Fibroblast of lung (primary cell): ENCODE data around the gene RNLS.

Source experiments
- CTCF ChIP-seq, 2 donors: IDR thresholded peaks in 1 of 2; conservative IDR thresholded peaks in 1 of 2; 1 replicate in 1 of 2; 2 replicates in 1 of 2; pipeline ENCODE4 v1.5.1; 2011 to 2012; ENCODE audit warnings: low read length in 2 of 2, control low read depth in 1 of 2, inconsistent platforms in 1 of 2, low read depth in 1 of 2, mild to moderate bottlenecking in 1 of 2
- EZH2 ChIP-seq: IDR thresholded peaks from 2 replicates; pipeline ENCODE4 v1.5.1; 2012; ENCODE audit warnings: low read length, control low read depth, mild to moderate bottlenecking; ENCODE audit errors: missing control alignments

- no peak for TF ChIP-seq EZH2
- no peak for TF ChIP-seq CTCF (conservative IDR thresholded peaks at IDR 0.05 in 1 of 2, IDR thresholded peaks at IDR 0.05 in 1 of 2; ENCODE audit: low read depth in 1 of 2, low read length in 2 of 2)
These were observed 330.0 kb downstream of the RNLS start for GRCh38 chr10:88253128-88253527.
